CD4-positive, alpha-beta T cell (primary cell): ENCODE data around the gene USP40. TPM values are rescaled to one million over a fixed set of nuclear protein-coding genes. Genes with fewer than 3 reads are reported as not detected.

Experiments
- ATAC-seq: fragments of 200-7000 bp; cut with Tn5 transposase; one replicate; pipeline ENCODE4 v1.10.0; 2022; ENCODE audit warnings: mild to moderate bottlenecking; ENCODE audit not compliant: poor library complexity
- CTCF ChIA-PET: fragments of 350-600 bp; sonication (Branson Sonifier 250); formaldehyde crosslinking; loops from one replicate; lab custom pipeline; 2021; ENCODE audit warnings: antibody characterized with exemption, inconsistent platforms; lab: Charles Lee
- POLR2A ChIA-PET: fragments of 350-600 bp; sonication (Branson Sonifier 250); formaldehyde crosslinking; loops from one replicate; lab custom pipeline; 2021; ENCODE audit warnings: antibody characterized with exemption, inconsistent platforms; lab: Charles Lee
- DNase-seq, 14 experiments: peaks; one replicate each; pipeline ENCODE4 v3.0.0-alpha.2; 2013 to 2020; ENCODE audit warnings: mixed read lengths in 2 of 14
- H3K27ac ChIP-seq, 2 donors: one replicate each; pipeline versions ENCODE4 v1.5.1 to v1.7.0; 2013; ENCODE audit warnings: low read length in 2 of 2, low read depth in 1 of 2, mild to moderate bottlenecking in 1 of 2
- H3K27me3 ChIP-seq, 2 experiments: 1 replicate in 1 of 2; 2 replicates in 1 of 2; pipeline versions ENCODE4 v1.6.1 to v1.7.0; 2013; ENCODE audit warnings: low read length in 2 of 2, control low read depth in 1 of 2, mild to moderate bottlenecking in 1 of 2, moderate library complexity in 1 of 2; ENCODE audit not compliant: insufficient read depth in 2 of 2, control insufficient read depth in 1 of 2
- H3K36me3 ChIP-seq: one replicate; pipeline ENCODE4 v1.6.1; 2013; ENCODE audit warnings: low read length, control low read depth; ENCODE audit not compliant: insufficient read depth
- H3K4me1 ChIP-seq: one replicate; pipeline ENCODE4 v1.6.1; 2013; ENCODE audit warnings: low read length, control low read depth; ENCODE audit not compliant: insufficient read depth
- H3K4me3 ChIP-seq: one replicate; pipeline ENCODE4 v1.5.1; 2013; ENCODE audit warnings: mild to moderate bottlenecking, low read length, moderate library complexity
- H3K9me3 ChIP-seq, 2 experiments: 1 replicate in 1 of 2; 2 replicates in 1 of 2; pipeline versions ENCODE4 v1.6.1 to v1.7.0; 2013; ENCODE audit warnings: low read length in 2 of 2, mild to moderate bottlenecking in 2 of 2, control low read depth in 1 of 2, moderate library complexity in 1 of 2; ENCODE audit not compliant: control insufficient read depth in 1 of 2, insufficient read depth in 1 of 2
- H3K27ac Mint-ChIP-seq: one replicate; pipeline ENCODE4 v1.8.0; 2020; ENCODE audit warnings: mixed read lengths
- H3K27me3 Mint-ChIP-seq: one replicate; pipeline ENCODE4 v1.8.0; 2021; ENCODE audit warnings: mixed read lengths
- H3K36me3 Mint-ChIP-seq: one replicate; pipeline ENCODE4 v1.8.0; 2021; ENCODE audit warnings: low read depth, mixed read lengths
- H3K4me1 Mint-ChIP-seq: one replicate; pipeline ENCODE4 v1.8.0; 2021; ENCODE audit warnings: low read depth, mixed read lengths
- H3K4me3 Mint-ChIP-seq: one replicate; pipeline ENCODE4 v1.8.0; 2020; ENCODE audit warnings: mild to moderate bottlenecking, mixed read lengths
- H3K9me3 Mint-ChIP-seq: one replicate; pipeline ENCODE4 v1.8.0; 2020; ENCODE audit warnings: mixed read lengths
- intact Hi-C, 2 experiments: fragments of 100-400 bp; cut with DNase I in 1 of 2; cut with micrococcal nuclease in 1 of 2; formaldehyde crosslinking; loops; one replicate each; pipeline versions ENCODE4 v1.15.1 to v1.9.0; 2023 to 2025; cut with DNase I, micrococcal nuclease
- total RNA-seq, 174 experiments: library from RNA in 2 of 174; stranded (reverse) in 2 of 174; gene quantifications; one replicate each; pipeline ENCODE4 v1.2.3 and lab custom pipeline; 2021 to 2026
- TF ChIP-seq, protein P1 (sequence below): fragments of 200-600 bp; IDR thresholded peaks from one replicate; pipeline ENCODE4 v1.8.0; 2022; ENCODE audit warnings: antibody characterized with exemption, mild to moderate bottlenecking

Gene USP40
- total RNA-seq, 2 experiments from 2014 or later, result 7.2 to 8.7 TPM

DNA sequence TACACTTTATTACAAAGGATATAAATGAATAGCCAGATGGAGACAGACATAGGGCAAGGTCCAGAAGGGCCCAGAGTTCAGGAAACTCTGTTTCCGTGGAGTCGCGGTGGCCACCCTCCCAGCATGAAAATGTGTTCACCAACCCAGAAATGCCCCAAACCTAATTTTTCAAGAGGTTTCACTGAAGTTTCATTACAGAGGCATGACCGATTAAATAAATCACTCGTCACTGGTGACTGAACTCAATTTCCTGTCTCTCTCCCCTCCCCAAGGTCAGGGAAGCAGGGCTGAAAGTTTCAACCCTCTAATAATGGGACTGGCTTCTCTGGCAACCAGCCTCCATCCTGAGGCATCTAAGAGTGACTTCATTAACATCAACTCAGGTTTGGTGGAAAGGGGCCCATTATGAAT, 22.4 kb downstream of the USP40 start:
- no peaks in the 10 kb centered on the region for H3K9me3 ChIP-seq
- DNase-seq, result no peak
- Mint-ChIP-seq H3K27me3 (no peaks in the 10 kb centered on the region), H3K4me3 (no peak overlapping the region), H3K4me1 (no peaks in the 10 kb centered on the region), H3K9me3 (no peaks in the 10 kb centered on the region), H3K27ac (no peak overlapping the region), H3K36me3 (peaks cover 31% of the 10 kb centered on the region)
- no peaks in the 10 kb centered on the region for H3K4me1 ChIP-seq
- no peak overlapping the region for H3K4me3 ChIP-seq
- intact Hi-C loops, result no loop called here
- H3K27ac ChIP-seq, result no peak overlapping the region
- TF ChIP-seq, protein P1, sequence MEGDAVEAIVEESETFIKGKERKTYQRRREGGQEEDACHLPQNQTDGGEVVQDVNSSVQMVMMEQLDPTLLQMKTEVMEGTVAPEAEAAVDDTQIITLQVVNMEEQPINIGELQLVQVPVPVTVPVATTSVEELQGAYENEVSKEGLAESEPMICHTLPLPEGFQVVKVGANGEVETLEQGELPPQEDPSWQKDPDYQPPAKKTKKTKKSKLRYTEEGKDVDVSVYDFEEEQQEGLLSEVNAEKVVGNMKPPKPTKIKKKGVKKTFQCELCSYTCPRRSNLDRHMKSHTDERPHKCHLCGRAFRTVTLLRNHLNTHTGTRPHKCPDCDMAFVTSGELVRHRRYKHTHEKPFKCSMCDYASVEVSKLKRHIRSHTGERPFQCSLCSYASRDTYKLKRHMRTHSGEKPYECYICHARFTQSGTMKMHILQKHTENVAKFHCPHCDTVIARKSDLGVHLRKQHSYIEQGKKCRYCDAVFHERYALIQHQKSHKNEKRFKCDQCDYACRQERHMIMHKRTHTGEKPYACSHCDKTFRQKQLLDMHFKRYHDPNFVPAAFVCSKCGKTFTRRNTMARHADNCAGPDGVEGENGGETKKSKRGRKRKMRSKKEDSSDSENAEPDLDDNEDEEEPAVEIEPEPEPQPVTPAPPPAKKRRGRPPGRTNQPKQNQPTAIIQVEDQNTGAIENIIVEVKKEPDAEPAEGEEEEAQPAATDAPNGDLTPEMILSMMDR, result no peak
- POLR2A ChIA-PET, result no interaction called here
- ATAC-seq, result no peak
- CTCF ChIA-PET, result no interaction called here
- no peaks in the 10 kb centered on the region for H3K27me3 ChIP-seq
- peaks cover 15% of the 10 kb centered on the region for H3K36me3 ChIP-seq

DNA sequence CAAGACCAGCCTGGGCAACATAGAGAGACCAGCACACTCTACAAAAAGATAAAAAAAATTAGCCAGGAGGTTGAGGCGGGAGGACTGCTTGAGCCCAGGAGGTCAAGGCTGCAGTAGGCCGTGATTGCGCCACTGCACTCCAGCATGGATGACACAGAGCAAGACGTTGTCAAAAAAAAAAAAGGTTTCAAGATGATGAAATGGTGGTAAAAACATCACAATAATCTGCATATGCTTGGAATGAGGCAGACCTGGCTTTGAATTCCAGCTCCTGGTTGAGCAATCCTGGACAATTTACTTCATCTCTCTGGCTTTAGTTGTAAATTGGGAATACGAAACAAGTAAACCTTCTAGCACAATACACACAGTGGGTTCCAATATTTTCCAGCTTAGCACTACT, 24.1 kb downstream of the USP40 start:
- H3K4me3 ChIP-seq, result no peak overlapping the region
- H3K9me3 Mint-ChIP-seq, result no peaks in the 10 kb centered on the region
- CTCF ChIA-PET, result interaction anchor here (0.6 kb wide), 1 partner anchor 33 kb away, joined by 3 read pairs; no protein-coding TSS in a partner anchor
- ATAC-seq, result no peak
- H3K4me3 Mint-ChIP-seq, result no peak overlapping the region
- intact Hi-C loops, result no loop called here
- peaks cover 21% of the 10 kb centered on the region for H3K36me3 Mint-ChIP-seq
- H3K27ac ChIP-seq, result no peak overlapping the region
- no peak for DNase-seq
- POLR2A ChIA-PET, result no interaction called here
- peaks cover 12% of the 10 kb centered on the region for H3K36me3 ChIP-seq
- H3K4me1 ChIP-seq, result no peaks in the 10 kb centered on the region
- no peaks in the 10 kb centered on the region for H3K27me3 Mint-ChIP-seq
- no peaks in the 10 kb centered on the region for H3K4me1 Mint-ChIP-seq
- TF ChIP-seq, protein P1, result no peak
- no peaks in the 10 kb centered on the region for H3K9me3 ChIP-seq
- no peak overlapping the region for H3K27ac Mint-ChIP-seq
- no peaks in the 10 kb centered on the region for H3K27me3 ChIP-seq

- H3K9me3 ChIP-seq, result no peaks in the 10 kb centered on the region
- H3K27ac Mint-ChIP-seq, result no peak overlapping the region
- DNase-seq (no peak), ATAC-seq (no peak)
- intact Hi-C loops, result no loop called here
- TF ChIP-seq, protein P1, result no peak
- H3K27ac ChIP-seq, result no peak overlapping the region
- H3K4me1 Mint-ChIP-seq, result no peaks in the 10 kb centered on the region
- H3K27me3 Mint-ChIP-seq, result no peaks in the 10 kb centered on the region
- POLR2A ChIA-PET, result interaction anchor here (1.2 kb wide), 1 partner anchor 27 kb away, joined by 4 read pairs; the partner anchor contains the start of gene USP40
- peaks cover 6% of the 10 kb centered on the region for H3K36me3 ChIP-seq
- CTCF ChIA-PET, result no interaction called here
- no peak overlapping the region for H3K4me3 ChIP-seq
- peaks cover 22% of the 10 kb centered on the region for H3K36me3 Mint-ChIP-seq
- H3K9me3 Mint-ChIP-seq, result no peaks in the 10 kb centered on the region
- no peak overlapping the region for H3K4me3 Mint-ChIP-seq
- no peaks in the 10 kb centered on the region for H3K27me3 ChIP-seq
- H3K4me1 ChIP-seq, result no peaks in the 10 kb centered on the region
Measured at GRCh38 chr2:233538741-233539140, 27.8 kb downstream of the USP40 start.
